OCI-LY7 (cell line): ENCODE measurements around the gene STIM1. TPM values are rescaled to one million over a fixed set of nuclear protein-coding genes. Genes with fewer than 3 reads are reported as not detected.

Experiments used
- BruUV-seq: library from RNA; stranded (reverse); fragments of 400-500 nt; replicated peaks from 2 replicates; lab custom pipeline; 2021; lab: Mats Ljungman, UMichigan
- CTCF ChIA-PET: fragments of 300-600 bp; sonication (Branson Sonifier 250); formaldehyde crosslinking; loops from one replicate; lab custom pipeline; 2022; ENCODE audit warnings: antibody characterized with exemption; ENCODE audit not compliant: unreplicated experiment; lab: Charles Lee
- POLR2A ChIA-PET: fragments of 300-600 bp; sonication (Branson Sonifier 250); formaldehyde crosslinking; loops from one replicate; lab custom pipeline; 2022; ENCODE audit warnings: antibody characterized with exemption; lab: Charles Lee
- DNase-seq: peaks from one replicate; pipeline ENCODE4 v3.0.0-alpha.2; 2015; ENCODE audit warnings: low spot score
- H2AFZ ChIP-seq: fragments of 200-600 bp; sonication (generic), shearing (Covaris generic); 2 replicates; pipeline ENCODE4 v1.6.1; 2014; ENCODE audit warnings: mild to moderate bottlenecking, antibody characterized with exemption, low read length, moderate library complexity
- H3K27ac ChIP-seq: fragments of 200-600 bp; sonication (generic); 2 replicates; pipeline ENCODE4 v1.5.1; 2014; ENCODE audit warnings: mixed run types, low read depth, mild to moderate bottlenecking, moderate library complexity, low read length, inconsistent platforms; ENCODE audit not compliant: poor library complexity, severe bottlenecking
- H3K36me3 ChIP-seq: fragments of 200-600 bp; sonication (generic); 2 replicates; pipeline ENCODE4 v1.6.1; 2014; ENCODE audit warnings: mild to moderate bottlenecking, antibody characterized with exemption, low read length, moderate library complexity, mixed read lengths; ENCODE audit not compliant: insufficient read depth
- H3K4me1 ChIP-seq: fragments of 200-600 bp; sonication (generic); 2 replicates; pipeline ENCODE4 v1.5.1; 2014; ENCODE audit warnings: mild to moderate bottlenecking, low read length; ENCODE audit not compliant: insufficient read depth, poor library complexity, severe bottlenecking
- H3K4me2 ChIP-seq: fragments of 200-600 bp; sonication (generic); 2 replicates; pipeline ENCODE4 v1.6.1; 2014; ENCODE audit warnings: mild to moderate bottlenecking, low read length
- H3K4me3 ChIP-seq: fragments of 200-600 bp; sonication (generic); 2 replicates; pipeline ENCODE4 v1.5.1; 2014; ENCODE audit warnings: mild to moderate bottlenecking, low read depth, low read length; ENCODE audit not compliant: poor library complexity, severe bottlenecking
- H3K79me2 ChIP-seq: fragments of 200-600 bp; sonication (generic); 2 replicates; pipeline ENCODE4 v1.6.1; 2016; ENCODE audit warnings: low read depth, mild to moderate bottlenecking, low read length, moderate library complexity, mixed read lengths; ENCODE audit not compliant: insufficient read depth
- H3K9me2 ChIP-seq: fragments of 200-600 bp; sonication (generic); 2 replicates; pipeline ENCODE4 v1.6.1; 2016; ENCODE audit warnings: mild to moderate bottlenecking, low read length, mixed read lengths; ENCODE audit not compliant: insufficient read depth
- H3K9me3 ChIP-seq: fragments of 200-600 bp; sonication (generic); 2 replicates; pipeline ENCODE4 v1.6.1; 2014; ENCODE audit warnings: mild to moderate bottlenecking, mixed run types, low read length, mixed read lengths
- H4K20me1 ChIP-seq: fragments of 200-600 bp; sonication (generic); 2 replicates; pipeline ENCODE4 v1.6.1; 2014; ENCODE audit warnings: mild to moderate bottlenecking, antibody characterized with exemption, low read length, moderate library complexity, mixed read lengths; ENCODE audit not compliant: insufficient read depth
- EZH2phosphoT487 ChIP-seq: fragments of 200-600 bp; sonication (generic); IDR thresholded peaks from 2 replicates; pipeline ENCODE4 v1.6.1; 2018; ENCODE audit warnings: low read depth, borderline replicate concordance, mild to moderate bottlenecking, mixed run types, antibody characterized with exemption, low read length, moderate library complexity, mixed read lengths
- intact Hi-C: fragments of 100-400 bp; cut with micrococcal nuclease; formaldehyde crosslinking; loops from one replicate; pipeline ENCODE4 v1.10.0; 2022; ENCODE audit not compliant: unreplicated experiment
- total RNA-seq, 2 experiments: library from RNA; depleted of rRNA in 1 of 2; stranded (reverse); fragments of >200 nt in 1 of 2; shearing (Covaris generic) in 1 of 2; gene quantifications; 2 replicates each; pipeline ENCODE4 v1.2.3, GENCODE V29; 2014 to 2022
- TF ChIP-seq, protein P1 (sequence below): fragments of 200-600 bp; sonication (generic); conservative IDR thresholded peaks from 2 replicates; pipeline ENCODE4 v1.5.1; 2014; ENCODE audit warnings: mild to moderate bottlenecking, antibody characterized with exemption, low read length, moderate library complexity, mixed read lengths

STIM1 gene
- total RNA-seq, 2 experiments from 2014 or later = 21.0 to 49.1 TPM

DNA sequence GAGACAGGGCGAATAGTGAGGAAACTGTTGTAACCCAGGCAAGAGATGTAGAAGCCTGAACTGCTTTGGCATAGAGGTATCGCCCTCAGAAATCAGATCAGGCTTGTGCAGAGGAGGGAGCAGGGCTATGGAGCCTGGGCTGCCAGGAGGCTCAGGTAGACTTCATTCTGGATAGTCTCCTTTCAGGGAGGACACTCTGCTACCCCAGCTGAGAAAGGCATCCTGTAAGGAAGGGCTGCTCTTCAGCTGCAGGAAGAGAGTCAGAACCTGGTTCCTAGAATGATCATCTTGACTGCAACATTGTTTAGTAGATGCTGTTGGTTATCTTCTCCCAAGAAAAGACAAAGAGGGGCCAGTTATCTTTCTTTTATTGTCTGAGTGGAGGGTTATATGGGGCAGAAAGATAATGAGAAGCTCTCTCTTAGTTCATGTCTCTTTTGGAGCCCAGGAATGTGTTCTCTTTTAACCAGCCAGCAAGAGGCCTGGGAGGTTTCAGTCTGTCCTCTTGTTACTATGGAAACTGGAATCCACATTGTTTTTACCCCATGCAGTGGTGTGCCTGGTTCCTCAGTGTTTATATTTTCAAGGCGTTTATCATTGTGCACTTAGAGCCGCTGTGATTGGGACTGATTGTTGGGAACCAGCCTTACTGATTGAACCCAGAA is 95.7 kb downstream of the STIM1 start:
- POLR2A ChIA-PET = interaction anchor here (0.8 to 1.3 kb wide), 6 partner anchors 9 to 109 kb away, joined by 3 to 5 read pairs (median 4); no protein-coding TSS in a partner anchor
- H3K4me2 ChIP-seq = peak overlapping the region; percentile 43; the same call in 1 of the 2 replicates
- peaks cover 1% of the 10 kb centered on the region for H3K36me3 ChIP-seq
- no peaks in the 10 kb centered on the region for H4K20me1 ChIP-seq
- no peak overlapping the region for H2AFZ ChIP-seq
- no peak for DNase-seq
- intact Hi-C loops = no loop called here
- H3K4me1 ChIP-seq = peaks cover 84% of the 10 kb centered on the region
- no peaks in the 10 kb centered on the region for H3K9me2 ChIP-seq
- H3K79me2 ChIP-seq = peaks cover 23% of the 10 kb centered on the region; the same call in 1 of the 2 replicates
- BruUV-seq = no TSS peak
- TF ChIP-seq, protein P1, sequence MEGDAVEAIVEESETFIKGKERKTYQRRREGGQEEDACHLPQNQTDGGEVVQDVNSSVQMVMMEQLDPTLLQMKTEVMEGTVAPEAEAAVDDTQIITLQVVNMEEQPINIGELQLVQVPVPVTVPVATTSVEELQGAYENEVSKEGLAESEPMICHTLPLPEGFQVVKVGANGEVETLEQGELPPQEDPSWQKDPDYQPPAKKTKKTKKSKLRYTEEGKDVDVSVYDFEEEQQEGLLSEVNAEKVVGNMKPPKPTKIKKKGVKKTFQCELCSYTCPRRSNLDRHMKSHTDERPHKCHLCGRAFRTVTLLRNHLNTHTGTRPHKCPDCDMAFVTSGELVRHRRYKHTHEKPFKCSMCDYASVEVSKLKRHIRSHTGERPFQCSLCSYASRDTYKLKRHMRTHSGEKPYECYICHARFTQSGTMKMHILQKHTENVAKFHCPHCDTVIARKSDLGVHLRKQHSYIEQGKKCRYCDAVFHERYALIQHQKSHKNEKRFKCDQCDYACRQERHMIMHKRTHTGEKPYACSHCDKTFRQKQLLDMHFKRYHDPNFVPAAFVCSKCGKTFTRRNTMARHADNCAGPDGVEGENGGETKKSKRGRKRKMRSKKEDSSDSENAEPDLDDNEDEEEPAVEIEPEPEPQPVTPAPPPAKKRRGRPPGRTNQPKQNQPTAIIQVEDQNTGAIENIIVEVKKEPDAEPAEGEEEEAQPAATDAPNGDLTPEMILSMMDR = no peak
- no peak for TF ChIP-seq EZH2phosphoT487
- peaks cover under 1% of the 10 kb centered on the region; the same call in 1 of the 2 replicates for H3K9me3 ChIP-seq
- no peak overlapping the region for H3K4me3 ChIP-seq
- CTCF ChIA-PET = no interaction called here
- H3K27ac ChIP-seq = peak overlapping the region; percentile 20

DNA sequence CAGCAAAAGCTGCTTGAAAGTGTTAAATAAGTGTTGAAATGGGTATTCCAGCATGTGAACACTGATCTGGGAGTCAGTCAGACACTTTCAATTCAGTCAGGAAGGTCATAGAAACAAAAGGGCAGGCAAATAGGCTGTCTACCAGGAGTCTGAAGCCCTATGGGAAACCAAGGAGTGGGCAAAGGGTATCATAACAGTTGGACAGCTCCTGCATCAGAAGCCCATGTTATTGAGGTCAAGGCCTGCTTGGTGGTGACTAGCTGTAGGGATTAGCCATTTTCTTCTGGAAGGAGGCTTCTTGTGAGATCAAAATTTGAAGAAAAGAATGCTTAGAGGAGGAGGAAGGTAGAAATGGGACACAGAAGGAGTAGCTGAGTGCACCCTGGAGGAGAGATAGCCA is 97.3 kb downstream of the STIM1 start:
- H4K20me1 ChIP-seq = no peaks in the 10 kb centered on the region
- BruUV-seq = no TSS peak
- no peaks in the 10 kb centered on the region for H3K9me2 ChIP-seq
- H3K4me3 ChIP-seq = no peak overlapping the region
- TF ChIP-seq EZH2phosphoT487 = no peak
- TF ChIP-seq, protein P1 = no peak
- DNase-seq = no peak
- H3K9me3 ChIP-seq = no peaks in the 10 kb centered on the region
- H3K79me2 ChIP-seq = peaks cover 18% of the 10 kb centered on the region; the same call in 1 of the 2 replicates
- peaks cover 70% of the 10 kb centered on the region for H3K4me1 ChIP-seq
- no peaks in the 10 kb centered on the region for H3K36me3 ChIP-seq
- POLR2A ChIA-PET = interaction anchor here (0.8 to 1.0 kb wide), 2 partner anchors 15 to 82 kb away, joined by 3 read pairs; no protein-coding TSS in a partner anchor
- H3K4me2 ChIP-seq = peak overlapping the region; percentile 2; the same call in 1 of the 2 replicates
- no peak overlapping the region for H2AFZ ChIP-seq
- H3K27ac ChIP-seq = no peak overlapping the region
- CTCF ChIA-PET = no interaction called here
- intact Hi-C loops = no loop called here

DNA sequence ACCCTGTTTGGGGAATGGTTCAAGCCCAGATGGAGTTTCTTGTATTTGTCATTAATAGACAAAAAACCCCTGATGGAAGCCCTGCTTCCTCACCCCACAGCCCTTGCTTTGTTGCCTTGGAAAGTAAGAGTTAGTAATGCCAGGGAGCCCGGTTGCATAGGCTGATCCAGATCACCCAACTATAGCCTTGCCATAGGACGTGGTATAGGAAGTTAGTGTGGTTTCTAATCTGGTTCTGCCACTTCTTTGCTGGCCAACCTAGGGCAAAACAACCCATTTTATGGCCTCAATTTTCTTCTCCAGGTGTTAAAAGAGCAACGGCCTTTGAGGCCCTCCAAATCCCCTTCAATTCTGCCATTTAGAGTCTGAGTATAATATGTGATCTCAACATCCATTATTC is 97.9 kb downstream of the STIM1 start:
- no peaks in the 10 kb centered on the region for H4K20me1 ChIP-seq
- intact Hi-C loops = no loop called here
- H3K9me3 ChIP-seq = no peaks in the 10 kb centered on the region
- no peak overlapping the region for H3K27ac ChIP-seq
- ChIA-PET CTCF (no interaction called here), POLR2A (interaction anchor here (0.7 to 0.8 kb wide), 2 partner anchors 14 to 109 kb away, joined by 3 to 5 read pairs; no protein-coding TSS in a partner anchor)
- no peak for TF ChIP-seq EZH2phosphoT487
- TF ChIP-seq, protein P1 = no peak
- BruUV-seq = no TSS peak
- no peaks in the 10 kb centered on the region for H3K36me3 ChIP-seq
- no peaks in the 10 kb centered on the region for H3K9me2 ChIP-seq
- no peak for DNase-seq
- H3K4me3 ChIP-seq = no peak overlapping the region
- H3K79me2 ChIP-seq = peaks cover 12% of the 10 kb centered on the region; the same call in 1 of the 2 replicates
- H3K4me2 ChIP-seq = peak overlapping the region; percentile 2; the same call in 1 of the 2 replicates
- no peak overlapping the region for H2AFZ ChIP-seq
- peaks cover 64% of the 10 kb centered on the region for H3K4me1 ChIP-seq
